ENCODE data around the gene PRDM16.

DNA sequence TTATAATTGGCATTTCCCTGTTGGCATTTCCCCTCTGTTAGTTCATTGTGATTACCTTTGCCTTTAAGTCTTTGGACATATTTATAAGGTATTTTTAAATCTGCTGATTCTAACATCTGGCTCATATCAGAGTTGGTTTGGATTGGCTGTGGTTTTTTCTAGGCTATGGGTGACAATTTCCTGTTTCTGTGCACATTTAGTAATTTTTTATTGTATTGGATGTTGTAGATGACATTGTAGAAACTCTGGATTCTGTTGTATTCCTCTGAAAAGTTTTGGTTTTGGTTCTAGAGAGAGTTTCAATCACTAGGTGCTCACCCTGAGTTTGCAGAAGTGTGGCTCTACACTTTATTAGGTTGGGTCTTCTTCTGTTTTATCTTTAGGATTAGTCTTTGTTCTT is 275.4 kb downstream of the PRDM16 start:
- TF ChIP-seq, protein P1, sequence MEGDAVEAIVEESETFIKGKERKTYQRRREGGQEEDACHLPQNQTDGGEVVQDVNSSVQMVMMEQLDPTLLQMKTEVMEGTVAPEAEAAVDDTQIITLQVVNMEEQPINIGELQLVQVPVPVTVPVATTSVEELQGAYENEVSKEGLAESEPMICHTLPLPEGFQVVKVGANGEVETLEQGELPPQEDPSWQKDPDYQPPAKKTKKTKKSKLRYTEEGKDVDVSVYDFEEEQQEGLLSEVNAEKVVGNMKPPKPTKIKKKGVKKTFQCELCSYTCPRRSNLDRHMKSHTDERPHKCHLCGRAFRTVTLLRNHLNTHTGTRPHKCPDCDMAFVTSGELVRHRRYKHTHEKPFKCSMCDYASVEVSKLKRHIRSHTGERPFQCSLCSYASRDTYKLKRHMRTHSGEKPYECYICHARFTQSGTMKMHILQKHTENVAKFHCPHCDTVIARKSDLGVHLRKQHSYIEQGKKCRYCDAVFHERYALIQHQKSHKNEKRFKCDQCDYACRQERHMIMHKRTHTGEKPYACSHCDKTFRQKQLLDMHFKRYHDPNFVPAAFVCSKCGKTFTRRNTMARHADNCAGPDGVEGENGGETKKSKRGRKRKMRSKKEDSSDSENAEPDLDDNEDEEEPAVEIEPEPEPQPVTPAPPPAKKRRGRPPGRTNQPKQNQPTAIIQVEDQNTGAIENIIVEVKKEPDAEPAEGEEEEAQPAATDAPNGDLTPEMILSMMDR (conservative IDR thresholded peaks at IDR 0.05) = no peak
- TF ChIP-seq ZFX (IDR thresholded peaks at IDR 0.05) = no peak

Data from C4-2B (cell line).